H1 (cell line): ENCODE measurements around the gene NKAIN4. TPM values are rescaled to one million over a fixed set of nuclear protein-coding genes. Genes with fewer than 3 reads are reported as not detected.

Experiments
- CTBP2 ChIP-seq: IDR thresholded peaks from 2 replicates; pipeline ENCODE4 v1.7.0; 2011; ENCODE audit warnings: borderline replicate concordance, mild to moderate bottlenecking, moderate library complexity, mixed read lengths, low read length; ENCODE audit not compliant: insufficient read depth, insufficient read length
- EP300 ChIP-seq, 2 experiments: IDR thresholded peaks; 1 replicate in 1 of 2; 2 replicates in 1 of 2; pipeline ENCODE4 v1.6.1; 2011 to 2012; ENCODE audit warnings: low read depth in 2 of 2, low read length in 2 of 2, mild to moderate bottlenecking in 2 of 2, borderline replicate concordance in 1 of 2, inconsistent platforms in 1 of 2, moderate library complexity in 1 of 2
- HDAC2 ChIP-seq, 2 experiments: fragments of 300-600 bp in 1 of 2; sonication (generic) in 1 of 2; IDR thresholded peaks; 2 replicates each; pipeline ENCODE4 v1.6.1; 2011 to 2012; ENCODE audit warnings: low read depth in 2 of 2, low read length in 2 of 2, mild to moderate bottlenecking in 2 of 2, moderate library complexity in 2 of 2, borderline replicate concordance in 1 of 2, inconsistent platforms in 1 of 2
- KDM1A ChIP-seq: fragments of 200-600, 300-600 bp; sonication (generic); IDR thresholded peaks from 2 replicates; pipeline ENCODE4 v1.7.1; 2016; ENCODE audit warnings: mild to moderate bottlenecking, low read length, borderline replicate concordance
- TCF12 ChIP-seq: IDR thresholded peaks from 2 replicates; pipeline ENCODE4 v1.6.1; 2011; ENCODE audit warnings: low read depth, mild to moderate bottlenecking, low read length
- USF2 ChIP-seq: IDR thresholded peaks from 2 replicates; pipeline ENCODE4 v1.6.1; 2011; ENCODE audit warnings: low read length, improper control_type of control experiment
- YY1 ChIP-seq: IDR thresholded peaks from 2 replicates; pipeline ENCODE4 v1.6.1; 2011; ENCODE audit warnings: low read depth, mild to moderate bottlenecking, low read length
- polyA plus RNA-seq, 7 experiments: library from polyadenylated mRNA; depleted of rRNA in 3 of 7; stranded (reverse) in 5 of 7; unstranded in 2 of 7; fragments of >200 nt in 5 of 7; fragments of 200-250 nt in 2 of 7; gene quantifications; 1 replicate in 5 of 7; 2 replicates in 1 of 7; 4 replicates in 1 of 7; pipeline versions ENCODE4 v1.2.1 to v1.2.3, GENCODE V29; 2011 to 2013; ENCODE audit warnings: missing spikeins in 2 of 7, mixed read lengths in 2 of 7
- total RNA-seq: library from RNA; stranded (reverse); fragmentation: NEBNext Ultra II Directional; extraction: Animal tissue kit (Norgen Biotek cat#: 25700); gene quantifications from 2 replicates; pipeline ENCODE4 v1.2.1, GENCODE V29; 2021

The NKAIN4 gene
- total and polyA plus RNA-seq, 2 of the 8 experiments (the other 6 are each of a cell fraction or from before 2014, with no cell fraction given), result 6.9 to 17.0 TPM

- TF ChIP-seq USF2 (no peak), KDM1A (no peak), EP300 (IDR thresholded peaks at IDR 0.05; ENCODE audit: borderline replicate concordance in 1 of 2, low read depth in 2 of 2, low read length in 2 of 2) (no peak), TCF12 (no peak), CTBP2 (no peak), HDAC2 (IDR thresholded peaks at IDR 0.05; ENCODE audit: borderline replicate concordance in 1 of 2, low read depth in 2 of 2, low read length in 2 of 2) (no peak), YY1 (no peak)
Observed at GRCh38 chr20:63270606-63271325, 16.5 kb upstream of the NKAIN4 start (continued).
